GM12891 (cell line): ENCODE measurements around the gene NUP93.

Experiments used
- DNase-seq: peaks from one replicate; pipeline ENCODE4 v3.0.0; 2011; ENCODE audit warnings: low spot score; ENCODE audit not compliant: insufficient read length
- FAIRE-seq: peaks from 2 replicates; lab custom pipeline; 2011; peaks lifted over from hg19 to GRCh38; lab: Jason Lieb, UNC
- PAX5 ChIP-seq: IDR thresholded peaks from 2 replicates; pipeline ENCODE4 v1.6.1; 2011; ENCODE audit warnings: low read length, moderate library complexity, mild to moderate bottlenecking; ENCODE audit not compliant: insufficient read depth, severe bottlenecking
- POLR2A ChIP-seq: IDR thresholded peaks from 2 replicates; pipeline ENCODE4 v1.6.1; 2011; ENCODE audit warnings: low read depth, low read length, control low read depth
- POLR2AphosphoS5 ChIP-seq: IDR thresholded peaks from 2 replicates; pipeline ENCODE4 v1.6.1; 2011; ENCODE audit warnings: low read depth, low read length, control low read depth
- POU2F2 ChIP-seq: IDR thresholded peaks from 2 replicates; pipeline ENCODE4 v1.6.1; 2011; ENCODE audit warnings: low read depth, mild to moderate bottlenecking, control low read depth, low read length, moderate library complexity
- SPI1 ChIP-seq: IDR thresholded peaks from 2 replicates; pipeline ENCODE4 v1.6.1; 2011; ENCODE audit warnings: low read depth, low read length, control low read depth
- TAF1 ChIP-seq: IDR thresholded peaks from 2 replicates; pipeline ENCODE4 v1.6.1; 2011; ENCODE audit warnings: low read depth, low read length, control low read depth

The NUP93 gene

DNA sequence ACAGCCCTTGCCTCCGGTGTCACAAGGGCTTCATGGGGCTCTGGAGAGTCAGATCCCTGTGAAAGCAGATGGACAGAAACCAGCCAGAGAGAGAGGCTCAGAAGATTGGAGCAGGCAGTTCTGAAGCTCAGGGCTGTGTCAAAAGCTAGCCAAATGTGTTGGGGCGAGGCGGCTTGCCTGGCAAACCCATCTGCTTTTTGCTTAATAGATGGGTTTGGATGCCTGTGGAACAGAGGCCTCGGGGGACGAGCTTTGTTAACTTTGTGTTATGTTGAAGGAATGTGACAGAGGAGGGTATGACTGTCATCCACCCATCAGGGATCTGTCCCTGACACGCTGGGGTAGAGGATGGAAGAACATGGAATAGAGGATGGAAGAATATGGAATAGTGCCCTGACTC lies 114.1 kb downstream of the NUP93 start:
- TF ChIP-seq POU2F2: no peak
- TF ChIP-seq PAX5: no peak
- TF ChIP-seq SPI1: no peak
- TF ChIP-seq POLR2A: no peak
- TF ChIP-seq TAF1: no peak
- TF ChIP-seq POLR2AphosphoS5: no peak
- FAIRE-seq: no peak
- no peak for DNase-seq

GRCh38 chr16:56847173-56847910 lies 117.4 kb downstream of the NUP93 start:
- no peak for DNase-seq
- FAIRE-seq: no peak
- no peak for TF ChIP-seq PAX5
- TF ChIP-seq POLR2A: no peak
- TF ChIP-seq SPI1: no peak
- TF ChIP-seq POLR2AphosphoS5: no peak
- no peak for TF ChIP-seq POU2F2
- TF ChIP-seq TAF1: no peak

GRCh38 chr16:56848029-56848936 lies 118.4 kb downstream of the NUP93 start:
- TF ChIP-seq POU2F2 (no peak), PAX5 (no peak)
- no peak for FAIRE-seq
- no peak for DNase-seq

GRCh38 chr16:56848955-56849689 lies 119.2 kb downstream of the NUP93 start:
- no peak for FAIRE-seq

DNA sequence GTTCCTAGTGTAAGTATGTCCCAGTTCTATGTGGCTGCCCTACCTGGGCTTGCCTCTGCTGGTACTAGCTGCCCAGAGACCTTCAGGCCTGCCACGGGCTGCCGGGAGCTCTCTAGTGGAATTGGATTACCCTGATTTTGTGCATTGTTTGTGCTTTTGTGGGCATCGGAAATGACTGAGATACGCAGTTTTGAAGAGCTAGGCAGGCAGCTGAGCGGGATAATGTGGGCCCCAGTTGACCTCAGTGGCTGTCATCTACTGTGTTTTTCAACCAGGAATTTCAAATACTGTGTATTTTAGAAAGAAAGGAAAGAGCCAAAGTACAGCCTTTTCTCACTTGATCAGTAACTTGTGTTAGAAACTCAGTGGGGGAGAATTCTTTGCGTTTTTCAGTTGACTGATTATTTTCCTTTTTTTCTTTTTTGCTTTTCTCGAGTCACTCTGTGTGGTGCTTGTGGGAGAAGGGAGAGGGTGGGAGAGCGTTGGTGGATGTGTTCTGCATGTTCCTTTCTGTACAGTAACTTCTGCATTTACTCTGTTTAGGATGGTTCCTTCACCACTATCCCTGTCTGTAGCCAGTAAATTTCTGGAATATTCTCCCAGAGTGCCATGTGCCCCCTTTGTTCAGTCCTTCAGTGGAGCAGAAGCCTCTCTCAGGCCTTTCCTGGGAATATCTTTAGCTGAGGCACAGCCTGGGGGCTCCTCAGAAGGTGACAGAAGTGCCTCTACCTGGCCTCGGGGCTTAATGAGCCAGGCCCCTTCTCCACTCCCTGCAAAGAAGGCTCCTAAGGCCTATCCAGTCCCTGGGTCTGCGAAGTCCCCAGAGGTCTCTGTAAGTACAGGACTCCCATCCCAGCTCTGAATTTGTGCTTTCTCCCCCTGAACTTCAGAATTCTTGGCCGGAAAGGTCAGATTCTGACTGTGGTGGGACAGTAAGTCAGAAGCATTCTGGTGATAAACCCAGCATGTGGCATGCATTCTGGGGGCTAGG lies 120.1 kb downstream of the NUP93 start:
- DNase-seq (no peak), FAIRE-seq (no peak)
- TF ChIP-seq POLR2AphosphoS5 (no peak), PAX5 (no peak), TAF1 (no peak), SPI1 (no peak), POU2F2 (no peak), POLR2A (no peak)

More at GRCh38 chr16:56848955-56849689, 119.2 kb downstream of the NUP93 start:
- no peak for DNase-seq
- 0 out of 2 replicates have a peak, but pooled peaks have one; percentile 16 for TF ChIP-seq SPI1
- TF ChIP-seq POU2F2: no peak

DNA sequence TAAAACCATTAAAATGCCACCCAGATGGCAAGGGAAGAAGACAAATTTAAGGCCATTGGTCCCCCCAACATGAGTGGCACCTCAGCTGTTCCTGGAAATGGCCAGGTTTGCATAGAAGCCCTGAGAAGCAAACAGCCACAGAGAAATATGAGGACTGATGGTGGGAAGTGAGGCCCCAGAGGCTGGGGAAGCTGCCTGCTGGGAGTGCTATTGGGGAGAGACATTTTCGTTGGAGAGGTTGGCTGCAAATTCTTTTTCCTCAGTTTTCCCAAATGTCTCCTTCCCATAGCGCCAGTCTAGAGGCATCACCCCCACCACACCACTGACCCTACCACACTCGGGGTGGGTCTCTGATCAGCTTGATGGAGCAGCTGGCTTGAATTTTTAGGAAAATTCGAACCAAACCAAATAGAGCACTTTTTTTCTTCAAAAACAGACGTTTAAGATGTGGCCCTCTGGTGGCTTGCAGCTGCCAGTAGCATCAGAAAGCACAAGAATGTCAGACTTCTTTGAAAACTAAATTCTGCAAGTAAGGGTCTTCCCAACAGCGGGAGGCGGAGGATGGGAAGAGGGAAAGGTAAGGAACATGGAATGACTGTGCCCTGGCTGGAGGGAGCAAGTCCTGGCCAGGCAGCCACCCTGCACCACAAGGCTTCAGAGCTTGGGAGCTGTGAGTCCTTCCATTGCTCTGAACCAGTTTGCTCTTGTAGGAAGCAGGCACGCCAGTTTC lies 121.9 kb downstream of the NUP93 start:
- FAIRE-seq (no peak), DNase-seq (no peak)
- TF ChIP-seq TAF1 (no peak), SPI1 (no peak), POLR2A (no peak), POLR2AphosphoS5 (no peak), PAX5 (no peak), POU2F2 (no peak)

GRCh38 chr16:56852401-56852730 lies 122.4 kb downstream of the NUP93 start:
- DNase-seq (no peak), FAIRE-seq (peak; percentile 13)
- no peak for TF ChIP-seq POLR2AphosphoS5
- TF ChIP-seq TAF1: no peak
- TF ChIP-seq POU2F2: no peak
- no peak for TF ChIP-seq PAX5

DNA sequence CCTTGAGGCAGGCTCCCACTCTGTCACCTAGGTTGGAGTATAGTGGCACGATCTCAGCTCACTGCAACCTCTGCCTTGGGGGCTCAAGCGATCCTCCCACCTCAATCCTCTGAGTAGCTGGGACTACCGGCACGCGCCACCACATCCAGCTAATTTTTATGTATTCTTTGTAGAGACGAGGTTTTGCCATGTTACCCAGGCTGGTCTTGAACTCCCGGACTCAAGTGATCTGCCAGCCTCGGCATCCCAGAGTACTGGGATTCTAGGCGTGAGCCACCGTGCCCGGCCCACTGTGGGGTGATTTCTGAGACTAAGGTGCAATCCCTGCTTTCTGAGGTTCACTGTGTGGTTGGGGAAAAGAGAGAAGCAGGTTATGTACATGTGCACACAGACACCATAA lies 123.0 kb downstream of the NUP93 start:
- FAIRE-seq (no peak), DNase-seq (no peak)
- TF ChIP-seq POLR2A (no peak), SPI1 (no peak), POU2F2 (no peak), TAF1 (no peak), POLR2AphosphoS5 (no peak), PAX5 (no peak)
